ENCODE measurements around the gene XYLT1. TPM values are rescaled to one million over a fixed set of nuclear protein-coding genes. Genes with fewer than 3 reads are reported as not detected.

The XYLT1 gene
- total RNA-seq, 3 donors from 2014 or later: 23.1 to 44.0 (median 34.1) TPM

- Histone ChIP-seq H3K4me1 (ENCODE audit: low read depth) (peaks cover 51% of the 10 kb centered on the region), H3K36me3 (ENCODE audit: low read depth) (no peaks in the 10 kb centered on the region), H3K4me3 (no peak overlapping the region), H3K9me3 (no peaks in the 10 kb centered on the region)
- ATAC-seq: peak; percentile 84
- peak; percentile 56 to 85 (median 64) for DNase-seq
- intact Hi-C loops (cut with DNase I, micrococcal nuclease): no loop called here
- TF ChIP-seq CTCF (IDR thresholded peaks at IDR 0.05): no peak
These were observed 123.9 kb downstream of the XYLT1 start for GRCh38 chr16:17346621-17347569.

GRCh38 chr16:17345043-17345442, 125.7 kb downstream of the XYLT1 start:
- ATAC-seq: no peak
- intact Hi-C loops (cut with DNase I, micrococcal nuclease): no loop called here
- H3K4me1 ChIP-seq (ENCODE audit: low read depth): peaks cover 45% of the 10 kb centered on the region
- H3K9me3 ChIP-seq: no peaks in the 10 kb centered on the region
- TF ChIP-seq CTCF (IDR thresholded peaks at IDR 0.05): no peak
- no peak for DNase-seq
- no peak overlapping the region for H3K4me3 ChIP-seq
- no peaks in the 10 kb centered on the region for H3K36me3 ChIP-seq (ENCODE audit: low read depth)

- DNase-seq (no peak), ATAC-seq (no peak)
- no peaks in the 10 kb centered on the region for H3K9me3 ChIP-seq
- H3K4me1 ChIP-seq (ENCODE audit: low read depth): peaks cover 45% of the 10 kb centered on the region
- TF ChIP-seq CTCF (IDR thresholded peaks at IDR 0.05): no peak
- H3K4me3 ChIP-seq: no peak overlapping the region
- intact Hi-C loops (cut with DNase I, micrococcal nuclease): no loop called here
- no peaks in the 10 kb centered on the region for H3K36me3 ChIP-seq (ENCODE audit: low read depth)
These were observed 127.0 kb downstream of the XYLT1 start for GRCh38 chr16:17343728-17344127.

- Histone ChIP-seq H3K36me3 (ENCODE audit: low read depth) (no peaks in the 10 kb centered on the region), H3K9me3 (no peaks in the 10 kb centered on the region), H3K4me1 (ENCODE audit: low read depth) (peaks cover 42% of the 10 kb centered on the region), H3K4me3 (no peak overlapping the region)
- intact Hi-C loops (cut with DNase I, micrococcal nuclease): no loop called here
- TF ChIP-seq CTCF (IDR thresholded peaks at IDR 0.05): no peak
- peak; percentile 17 for ATAC-seq
- peak in 1 of 3 donors; percentile 62 for DNase-seq
These were observed 127.7 kb downstream of the XYLT1 start for GRCh38 chr16:17343028-17343427.

GRCh38 chr16:17342031-17342430, 128.7 kb downstream of the XYLT1 start:
- no peak for TF ChIP-seq CTCF (IDR thresholded peaks at IDR 0.05)
- peak; percentile 20 for ATAC-seq
- intact Hi-C loops (cut with DNase I, micrococcal nuclease): no loop called here
- Histone ChIP-seq H3K9me3 (no peaks in the 10 kb centered on the region), H3K4me1 (ENCODE audit: low read depth) (peaks cover 33% of the 10 kb centered on the region), H3K36me3 (ENCODE audit: low read depth) (no peaks in the 10 kb centered on the region), H3K4me3 (no peak overlapping the region)
- DNase-seq: no peak
